RKO (cell line): ENCODE data around the gene ZBTB17.

Experiments
- DNase-seq: peaks from one replicate; pipeline ENCODE4 v3.0.0-alpha.2; 2016; ENCODE audit warnings: low spot score

ZBTB17 gene

GRCh38 chr1:15960808-15961207 is 15.1 kb downstream of the ZBTB17 start:
- DNase-seq, result no peak

- no peak for DNase-seq
Measured at GRCh38 chr1:15959827-15960446, 16.0 kb downstream of the ZBTB17 start.

GRCh38 chr1:15959424-15959823 is 16.5 kb downstream of the ZBTB17 start:
- no peak for DNase-seq

GRCh38 chr1:15958793-15959192 is 17.1 kb downstream of the ZBTB17 start:
- no peak for DNase-seq

- DNase-seq, result no peak
Measured at GRCh38 chr1:15958111-15958510, 17.8 kb downstream of the ZBTB17 start.

- no peak for DNase-seq
Measured at GRCh38 chr1:15957221-15958095, 18.4 kb downstream of the ZBTB17 start.

- no peak for DNase-seq
Measured at GRCh38 chr1:15956150-15956549, 19.8 kb downstream of the ZBTB17 start.

- no peak for DNase-seq
Measured at GRCh38 chr1:15955552-15955951, 20.3 kb downstream of the ZBTB17 start.

GRCh38 chr1:15954316-15954715 is 21.6 kb downstream of the ZBTB17 start:
- DNase-seq, result no peak

- DNase-seq, result no peak
Measured at GRCh38 chr1:15953791-15954241, 22.1 kb downstream of the ZBTB17 start.

GRCh38 chr1:15953294-15953771 is 22.6 kb downstream of the ZBTB17 start:
- DNase-seq, result no peak

GRCh38 chr1:15952317-15953258 is 23.3 kb downstream of the ZBTB17 start:
- peak; percentile 99 for DNase-seq

- no peak for DNase-seq
Measured at GRCh38 chr1:15951341-15952153, 24.4 kb downstream of the ZBTB17 start.

- DNase-seq, result no peak
Measured at GRCh38 chr1:15950763-15951295, 25.1 kb downstream of the ZBTB17 start.

GRCh38 chr1:15950302-15950701 is 25.6 kb downstream of the ZBTB17 start:
- no peak for DNase-seq

- no peak for DNase-seq
Measured at GRCh38 chr1:15949453-15950245, 26.3 kb downstream of the ZBTB17 start.

GRCh38 chr1:15948595-15949452 is 27.1 kb downstream of the ZBTB17 start:
- no peak for DNase-seq

- DNase-seq, result no peak
Measured at GRCh38 chr1:15948091-15948591, 27.8 kb downstream of the ZBTB17 start.
